A673 (cell line): ENCODE results near the gene CYP20A1. TPM values are rescaled to one million over a fixed set of nuclear protein-coding genes. Genes with fewer than 3 reads are reported as not detected.

Experiments
- BruUV-seq: library from RNA; stranded (reverse); fragments of 400-500 nt; replicated peaks from 2 replicates; lab custom pipeline; 2021; lab: Mats Ljungman, UMichigan
- CTCF ChIA-PET: fragments of 300-600 bp; sonication (Branson Sonifier 250); formaldehyde crosslinking; loops from one replicate; lab custom pipeline; 2022; ENCODE audit warnings: antibody characterized with exemption; lab: Charles Lee
- POLR2A ChIA-PET: fragments of 300-600 bp; sonication (Branson Sonifier 250); formaldehyde crosslinking; loops from one replicate; lab custom pipeline; 2022; ENCODE audit warnings: antibody characterized with exemption; ENCODE audit not compliant: low non-redundant PET; lab: Charles Lee
- DNase-seq: peaks from one replicate; pipeline ENCODE4 v3.0.0-alpha.2; 2015; ENCODE audit warnings: low spot score
- H3K27ac ChIP-seq: fragments of 200-600 bp; sonication (generic); 2 replicates; pipeline ENCODE4 v1.5.1; 2016; ENCODE audit warnings: mixed run types, low read depth, mild to moderate bottlenecking, mixed read lengths, antibody characterized with exemption, low read length; ENCODE audit not compliant: poor library complexity, severe bottlenecking
- H3K27me3 ChIP-seq: fragments of 200-600 bp; sonication (generic); replicated peaks from 2 replicates; pipeline ENCODE4 v1.6.1; 2017; ENCODE audit warnings: mixed run types, low read depth, mild to moderate bottlenecking, mixed read lengths, antibody characterized with exemption, low read length; ENCODE audit not compliant: insufficient read depth, poor library complexity
- H3K36me3 ChIP-seq: fragments of 200-600 bp; sonication (generic); 2 replicates; pipeline ENCODE4 v1.6.1; 2016; ENCODE audit warnings: mixed run types, mild to moderate bottlenecking, mixed read lengths, antibody characterized with exemption, low read length; ENCODE audit not compliant: insufficient read depth, poor library complexity, severe bottlenecking
- H3K4me1 ChIP-seq: fragments of 200-600 bp; sonication (generic); 2 replicates; pipeline ENCODE4 v1.6.1; 2017; ENCODE audit warnings: mixed run types, mild to moderate bottlenecking, mixed read lengths, antibody characterized with exemption, low read length; ENCODE audit not compliant: insufficient read depth, poor library complexity, severe bottlenecking
- H3K4me3 ChIP-seq: fragments of 200-600 bp; sonication (generic); 2 replicates; pipeline ENCODE4 v1.5.1; 2016; ENCODE audit warnings: low read depth, mixed run types, mild to moderate bottlenecking, mixed read lengths, low read length; ENCODE audit not compliant: poor library complexity, severe bottlenecking
- H3K9me3 ChIP-seq: fragments of 200-600 bp; sonication (generic); 2 replicates; pipeline ENCODE4 v1.6.1; 2016; ENCODE audit warnings: mixed run types, low read depth, mild to moderate bottlenecking, mixed read lengths, antibody characterized with exemption, low read length; ENCODE audit not compliant: poor library complexity, severe bottlenecking
- EZH2 ChIP-seq: fragments of 200-600 bp; sonication (generic); IDR thresholded peaks from 2 replicates; pipeline ENCODE4 v1.6.1; 2017; ENCODE audit warnings: borderline replicate concordance, low read depth, mild to moderate bottlenecking, mixed read lengths, antibody characterized with exemption, low read length; ENCODE audit not compliant: poor library complexity, severe bottlenecking
- intact Hi-C: fragments of 100-400 bp; cut with micrococcal nuclease; formaldehyde crosslinking; loops from one replicate; pipeline ENCODE4 v1.10.0; 2022; ENCODE audit not compliant: unreplicated experiment
- total RNA-seq: library from RNA; stranded (reverse); gene quantifications from 2 replicates; pipeline ENCODE4 v1.2.3, GENCODE V29; 2021
- TF ChIP-seq, protein P1 (sequence below): fragments of 300-800, 200-600 bp; sonication (generic); conservative IDR thresholded peaks from 2 replicates; pipeline ENCODE4 v1.5.1; 2017; ENCODE audit warnings: low read depth, mild to moderate bottlenecking, antibody characterized with exemption, low read length, moderate library complexity, mixed read lengths

Gene CYP20A1
- total RNA-seq, 1 experiment from 2014 or later, result 17.1 TPM

DNA sequence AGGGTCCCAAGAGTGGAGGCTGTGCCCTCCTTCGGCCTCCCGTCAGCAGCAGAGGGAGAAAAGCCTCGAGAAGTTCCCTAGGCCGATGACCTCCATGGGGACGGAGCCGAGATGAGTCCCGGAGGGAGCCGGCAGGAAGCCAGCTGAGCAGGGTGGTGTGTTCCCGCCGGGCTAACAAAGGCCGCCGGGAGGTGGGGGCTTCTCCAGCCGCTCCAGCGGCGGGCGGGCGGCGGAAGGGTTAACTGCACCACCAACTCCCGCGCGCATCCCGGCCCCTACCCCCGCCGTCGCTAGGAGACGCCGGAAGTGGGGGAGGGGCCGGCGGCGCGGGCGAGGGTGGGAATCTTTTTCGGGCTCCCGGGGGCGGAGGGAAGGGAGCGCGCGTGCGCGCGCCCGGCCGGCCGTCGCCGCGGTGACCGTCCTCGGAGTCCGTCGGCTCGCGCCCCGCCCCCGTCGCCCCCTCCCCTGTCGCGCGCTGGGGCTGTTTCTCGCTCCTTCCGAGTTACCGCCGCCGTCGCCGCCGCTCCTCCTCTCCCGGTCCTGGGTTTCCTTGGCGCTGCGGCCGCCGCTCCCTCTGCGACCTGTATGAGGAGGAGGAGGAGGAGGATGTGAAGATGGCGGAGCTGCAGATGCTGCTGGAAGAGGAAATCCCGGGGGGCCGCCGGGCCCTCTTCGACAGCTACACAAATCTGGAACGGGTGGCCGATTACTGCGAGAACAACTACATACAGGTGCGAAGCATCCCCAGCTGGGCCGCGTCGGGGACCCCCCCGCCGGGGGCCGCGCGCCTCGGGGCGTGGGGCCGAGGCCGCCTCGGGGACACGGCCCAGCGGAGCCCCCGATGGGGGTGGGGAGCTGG lies 89.3 kb downstream of the CYP20A1 start, which contains the start of gene ABI2:
Gene ABI2, plus strand, starts transcription at position 494 of the 859 bp plus-strand sequence. Its CDS starts 121 bp downstream, at position 615.
- intact Hi-C loops, result loop anchor here (5.0 kb wide), 2 partner anchors 91 to 324 kb away; partner anchors contain the start of gene CYP20A1
- Histone ChIP-seq H3K4me3 (peak within 1 kb of the TSS; percentile 92), H3K27ac (peak within 1 kb of the TSS; percentile 90), H3K9me3 (no peaks in the 10 kb centered on the region), H3K4me1 (peaks cover 9% of the 10 kb centered on the region), H3K27me3 (no peaks in the 10 kb centered on the region), H3K36me3 (no peaks in the 10 kb centered on the region)
- ChIA-PET POLR2A (no interaction called here), CTCF (no interaction called here)
- no TSS peak for BruUV-seq
- TF ChIP-seq, protein P1, sequence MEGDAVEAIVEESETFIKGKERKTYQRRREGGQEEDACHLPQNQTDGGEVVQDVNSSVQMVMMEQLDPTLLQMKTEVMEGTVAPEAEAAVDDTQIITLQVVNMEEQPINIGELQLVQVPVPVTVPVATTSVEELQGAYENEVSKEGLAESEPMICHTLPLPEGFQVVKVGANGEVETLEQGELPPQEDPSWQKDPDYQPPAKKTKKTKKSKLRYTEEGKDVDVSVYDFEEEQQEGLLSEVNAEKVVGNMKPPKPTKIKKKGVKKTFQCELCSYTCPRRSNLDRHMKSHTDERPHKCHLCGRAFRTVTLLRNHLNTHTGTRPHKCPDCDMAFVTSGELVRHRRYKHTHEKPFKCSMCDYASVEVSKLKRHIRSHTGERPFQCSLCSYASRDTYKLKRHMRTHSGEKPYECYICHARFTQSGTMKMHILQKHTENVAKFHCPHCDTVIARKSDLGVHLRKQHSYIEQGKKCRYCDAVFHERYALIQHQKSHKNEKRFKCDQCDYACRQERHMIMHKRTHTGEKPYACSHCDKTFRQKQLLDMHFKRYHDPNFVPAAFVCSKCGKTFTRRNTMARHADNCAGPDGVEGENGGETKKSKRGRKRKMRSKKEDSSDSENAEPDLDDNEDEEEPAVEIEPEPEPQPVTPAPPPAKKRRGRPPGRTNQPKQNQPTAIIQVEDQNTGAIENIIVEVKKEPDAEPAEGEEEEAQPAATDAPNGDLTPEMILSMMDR, result no peak
- no peak for TF ChIP-seq EZH2
- DNase-seq, result peak; percentile 97

DNA sequence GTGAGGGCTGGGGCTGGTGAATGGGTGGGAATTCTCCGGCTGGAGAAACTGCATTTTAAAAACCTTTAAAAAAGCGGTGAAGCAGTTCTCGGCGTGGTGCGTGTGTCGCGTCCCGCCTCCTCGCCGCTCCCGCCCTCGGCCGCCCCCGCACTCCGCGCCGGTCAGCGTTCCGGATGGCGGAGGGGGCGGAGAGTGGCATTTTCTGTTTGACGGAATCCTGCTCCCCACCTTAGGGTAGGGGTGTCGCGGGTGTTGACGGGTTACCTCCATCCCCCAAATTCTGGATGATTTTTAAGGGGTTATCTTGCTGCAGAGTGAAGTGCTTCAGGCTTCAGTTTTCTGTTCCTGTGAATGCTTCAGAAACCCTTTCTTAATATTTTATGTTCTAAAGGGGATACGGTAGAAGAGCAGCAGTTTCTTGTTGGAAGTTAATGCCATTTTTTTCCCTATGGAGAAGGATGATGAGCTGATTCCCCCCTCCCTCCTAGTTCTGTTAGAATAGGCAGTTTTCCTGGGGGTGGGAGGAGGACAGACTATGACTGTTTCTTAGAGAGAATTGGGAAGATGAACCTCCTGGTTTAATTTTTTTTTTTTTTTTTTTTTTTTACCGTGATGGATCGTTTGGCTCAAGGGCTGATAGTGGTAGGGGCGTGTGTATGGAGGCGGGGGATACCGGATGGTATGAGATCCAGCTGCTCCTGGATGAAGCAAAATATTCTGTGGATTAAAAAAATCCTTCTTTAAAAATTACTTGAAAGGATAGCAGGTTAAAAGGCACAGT lies 90.1 kb downstream of the CYP20A1 start:
- Histone ChIP-seq H3K4me3 (peak overlapping the region; percentile 92), H3K27ac (peak overlapping the region; percentile 90), H3K36me3 (no peaks in the 10 kb centered on the region), H3K9me3 (no peaks in the 10 kb centered on the region), H3K4me1 (peaks cover 9% of the 10 kb centered on the region), H3K27me3 (no peaks in the 10 kb centered on the region)
- POLR2A ChIA-PET, result no interaction called here
- no TSS peak for BruUV-seq
- intact Hi-C loops, result loop anchor here (5.0 kb wide), 2 partner anchors 92 to 323 kb away; partner anchors contain the start of gene CYP20A1
- no peak for TF ChIP-seq EZH2
- TF ChIP-seq, protein P1, result no peak
- DNase-seq, result peak; percentile 65
- CTCF ChIA-PET, result no interaction called here

DNA sequence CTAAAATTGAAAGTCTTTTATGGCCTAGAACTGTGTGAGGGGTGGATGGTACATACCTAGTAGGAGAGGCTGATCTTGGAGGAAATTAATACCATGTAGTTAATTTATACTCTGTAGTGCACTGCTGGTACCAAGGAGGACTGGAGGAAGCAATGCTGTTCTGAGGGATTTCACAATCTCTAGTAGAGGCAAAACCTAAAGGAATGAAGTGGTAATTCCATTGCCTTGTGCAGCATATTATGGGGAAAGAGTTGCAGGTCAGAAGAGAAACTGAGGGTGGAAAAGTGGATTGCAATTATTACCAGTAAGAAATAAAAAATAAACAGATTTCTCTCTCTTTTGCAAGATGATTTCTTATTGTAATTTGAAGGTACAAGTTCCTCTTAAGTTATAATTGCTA lies 91.6 kb downstream of the CYP20A1 start:
- Histone ChIP-seq H3K4me3 (peak overlapping the region; percentile 92), H3K9me3 (no peaks in the 10 kb centered on the region), H3K4me1 (peaks cover 9% of the 10 kb centered on the region), H3K27ac (peak overlapping the region; percentile 17), H3K27me3 (no peaks in the 10 kb centered on the region), H3K36me3 (no peaks in the 10 kb centered on the region)
- intact Hi-C loops, result no loop called here
- POLR2A ChIA-PET, result no interaction called here
- CTCF ChIA-PET, result no interaction called here
- no TSS peak for BruUV-seq
- TF ChIP-seq, protein P1, result no peak
- TF ChIP-seq EZH2, result no peak
- peak; percentile 29 for DNase-seq
